Right atrium auricular region (tissue), 2 donors: Measurements from ENCODE around the gene PRKCH. TPM values are rescaled to one million over a fixed set of nuclear protein-coding genes. Genes with fewer than 3 reads are reported as not detected.

Source experiments
- DNase-seq: peaks from one replicate; pipeline ENCODE4 v3.0.0-alpha.2; 2019; ENCODE audit warnings: low spot score
- H3K27ac ChIP-seq, 2 donors: fragments of 200-600 bp; sonication (generic); 1 replicate in 1 of 2; 2 replicates in 1 of 2; pipeline ENCODE4 v1.5.1; 2016 to 2019
- H3K27me3 ChIP-seq, 2 donors: fragments of 200-600 bp; sonication (generic); one replicate each; pipeline versions ENCODE4 v1.5.1 to v1.6.0; 2017 to 2019
- H3K36me3 ChIP-seq: fragments of 200-600 bp; sonication (generic); one replicate; pipeline ENCODE4 v1.5.1; 2016
- H3K4me1 ChIP-seq, 2 donors: fragments of 200-600 bp; sonication (generic); one replicate each; pipeline versions ENCODE4 v1.5.1 to v1.6.0; 2017 to 2019
- H3K4me3 ChIP-seq, 2 donors: fragments of 200-600 bp; sonication (generic); 1 replicate in 1 of 2; 2 replicates in 1 of 2; pipeline ENCODE4 v1.5.1; 2017 to 2019; ENCODE audit warnings: mild to moderate bottlenecking in 1 of 2, moderate library complexity in 1 of 2
- H3K9me3 ChIP-seq, 2 donors: fragments of 200-600 bp; sonication (generic); one replicate each; pipeline ENCODE4 v1.5.1; 2019
- CTCF ChIP-seq, 2 donors: fragments of 200-600 bp; sonication (generic); IDR thresholded peaks; one replicate each; pipeline ENCODE4 v1.5.1; 2019; ENCODE audit warnings: antibody characterized with exemption in 2 of 2
- total RNA-seq, 2 donors: library from RNA; depleted of rRNA; stranded (reverse); fragments of >200 nt; gene quantifications; one replicate each; pipeline ENCODE4 v1.1.0, GENCODE V29; 2016

PRKCH gene
- total RNA-seq, 2 donors from 2014 or later = 24.9 to 40.3 TPM

GRCh38 chr14:61566537-61567225 is 245.3 kb downstream of the PRKCH start:
- Histone ChIP-seq H3K4me1 (peaks cover 2 to 57% of the 10 kb centered on the region in 2 donors), H3K36me3 (no peaks in the 10 kb centered on the region), H3K27me3 (no peaks in the 10 kb centered on the region), H3K9me3 (no peaks in the 10 kb centered on the region), H3K4me3 (no peak overlapping the region), H3K27ac (peak overlapping the region; percentile 31)
- TF ChIP-seq CTCF (IDR thresholded peaks at IDR 0.05) = no peak
- peak; percentile 51 for DNase-seq

- Histone ChIP-seq H3K4me1 (peaks cover 2 to 44% of the 10 kb centered on the region in 2 donors), H3K4me3 (peak overlapping the region in 1 of 2 donors; percentile 28), H3K27ac (peak overlapping the region; percentile 44 to 74), H3K27me3 (no peaks in the 10 kb centered on the region), H3K9me3 (no peaks in the 10 kb centered on the region), H3K36me3 (no peaks in the 10 kb centered on the region)
- TF ChIP-seq CTCF (IDR thresholded peaks at IDR 0.05) = no peak
- DNase-seq = peak; percentile 53
Observed at GRCh38 chr14:61567838-61568571, 246.6 kb downstream of the PRKCH start.

GRCh38 chr14:61568572-61569011 is 247.2 kb downstream of the PRKCH start:
- peak overlapping the region in 1 of 2 donors; percentile 28 for H3K4me3 ChIP-seq

GRCh38 chr14:61569308-61569707 is 247.9 kb downstream of the PRKCH start:
- H3K36me3 ChIP-seq = no peaks in the 10 kb centered on the region
- no peaks in the 10 kb centered on the region for H3K27me3 ChIP-seq
- H3K9me3 ChIP-seq = no peaks in the 10 kb centered on the region
- no peak overlapping the region for H3K4me3 ChIP-seq
- peak overlapping the region; percentile 68 to 74 for H3K27ac ChIP-seq
- TF ChIP-seq CTCF (IDR thresholded peaks at IDR 0.05) = no peak
- no peak for DNase-seq
- H3K4me1 ChIP-seq = peaks cover 2 to 51% of the 10 kb centered on the region in 2 donors

More at GRCh38 chr14:61568572-61569011, 247.2 kb downstream of the PRKCH start:
- Histone ChIP-seq H3K27ac (peak overlapping the region; percentile 68 to 74), H3K9me3 (no peaks in the 10 kb centered on the region), H3K27me3 (no peaks in the 10 kb centered on the region), H3K36me3 (no peaks in the 10 kb centered on the region), H3K4me1 (peaks cover 2 to 44% of the 10 kb centered on the region in 2 donors)
- DNase-seq = peak; percentile 57
- TF ChIP-seq CTCF (IDR thresholded peaks at IDR 0.05) = peak in 1 of 2 donors; percentile 35

GRCh38 chr14:61569812-61570548 is 248.6 kb downstream of the PRKCH start:
- TF ChIP-seq CTCF (IDR thresholded peaks at IDR 0.05) = no peak
- Histone ChIP-seq H3K4me3 (no peak overlapping the region), H3K9me3 (no peaks in the 10 kb centered on the region)

More at GRCh38 chr14:61569812-61570548, 248.6 kb downstream of the PRKCH start:
- DNase-seq = peak; percentile 80
- peak overlapping the region; percentile 68 to 74 for H3K27ac ChIP-seq
- H3K27me3 ChIP-seq = no peaks in the 10 kb centered on the region
- H3K4me1 ChIP-seq = peaks cover 2 to 52% of the 10 kb centered on the region in 2 donors
- H3K36me3 ChIP-seq = no peaks in the 10 kb centered on the region
